Fibroblast of gingiva (primary cell): Measurements from ENCODE around the gene ACTRT2.

Source experiments
- DNase-seq: peaks from one replicate; pipeline ENCODE4 v3.0.0-alpha.2; 2011; ENCODE audit warnings: low read depth

The ACTRT2 gene

GRCh38 chr1:3018576-3018975, 2.7 kb upstream of the ACTRT2 start:
- DNase-seq, result no peak

- DNase-seq, result no peak
Measured at GRCh38 chr1:3019007-3019515, 2.2 kb upstream of the ACTRT2 start.

- no peak for DNase-seq
Measured at GRCh38 chr1:3019516-3020051, 1.7 kb upstream of the ACTRT2 start.

DNA sequence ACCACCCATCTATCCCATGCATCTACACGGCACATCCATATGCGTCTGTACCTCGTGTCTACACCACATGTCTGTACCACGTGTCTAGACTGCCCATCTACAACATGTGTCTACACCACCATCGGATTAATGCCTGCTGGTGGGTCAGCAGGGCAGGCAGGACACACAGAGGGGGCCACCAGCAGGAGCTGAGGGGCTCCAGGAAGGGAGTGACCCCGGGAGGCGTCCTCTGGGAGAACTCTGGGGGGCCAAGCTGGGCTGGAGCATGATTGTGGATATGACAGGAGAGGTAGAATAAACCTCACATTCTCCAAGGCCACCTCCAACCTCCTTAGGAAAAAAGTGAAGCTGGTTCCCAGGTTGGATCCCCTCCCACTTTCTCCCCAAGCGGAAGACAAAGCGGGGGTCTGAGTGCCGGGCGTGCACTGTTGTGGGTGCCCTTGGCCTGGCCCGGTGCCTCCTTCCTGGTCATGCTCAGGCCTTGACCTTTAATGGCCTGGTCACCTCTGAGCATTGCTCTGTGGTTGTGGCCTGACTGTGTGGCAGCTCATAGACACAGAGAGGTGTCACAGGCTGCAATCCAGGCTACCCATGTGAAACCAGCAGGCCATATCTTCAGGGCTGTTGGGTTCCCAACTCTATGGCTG, 881 bp upstream of the ACTRT2 start:
- DNase-seq, result no peak

GRCh38 chr1:3021801-3022401, 634 bp downstream of the ACTRT2 start:
- no peak for DNase-seq

- no peak for DNase-seq
Measured at GRCh38 chr1:3022511-3022973, 1.3 kb downstream of the ACTRT2 start.

GRCh38 chr1:3022976-3023375, 1.7 kb downstream of the ACTRT2 start:
- no peak for DNase-seq

- DNase-seq, result no peak
Measured at GRCh38 chr1:3024019-3024418, 2.8 kb downstream of the ACTRT2 start.

DNA sequence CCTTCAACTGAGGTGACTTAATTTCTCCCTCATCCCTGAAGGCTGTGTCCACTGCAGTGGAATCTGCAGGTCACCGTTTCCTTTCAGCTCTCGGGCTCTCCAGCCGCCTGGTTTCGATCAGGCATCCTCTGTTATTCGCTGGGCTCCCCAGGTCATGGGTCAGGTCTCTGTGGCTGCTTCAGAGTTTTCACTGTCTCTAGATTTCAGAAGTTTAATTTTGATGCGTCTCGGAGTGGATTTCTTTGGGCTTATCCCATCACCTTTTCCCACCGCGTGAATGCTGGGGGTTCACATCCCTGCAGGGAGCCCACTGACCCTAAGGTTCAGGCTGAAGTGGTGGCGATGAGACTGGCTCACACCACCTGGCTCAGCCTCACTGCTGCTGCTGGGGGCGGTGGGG, 3.3 kb downstream of the ACTRT2 start:
- no peak for DNase-seq

GRCh38 chr1:3026124-3026523, 4.9 kb downstream of the ACTRT2 start:
- no peak for DNase-seq

- no peak for DNase-seq
Measured at GRCh38 chr1:3026581-3027391, 5.5 kb downstream of the ACTRT2 start.

DNA sequence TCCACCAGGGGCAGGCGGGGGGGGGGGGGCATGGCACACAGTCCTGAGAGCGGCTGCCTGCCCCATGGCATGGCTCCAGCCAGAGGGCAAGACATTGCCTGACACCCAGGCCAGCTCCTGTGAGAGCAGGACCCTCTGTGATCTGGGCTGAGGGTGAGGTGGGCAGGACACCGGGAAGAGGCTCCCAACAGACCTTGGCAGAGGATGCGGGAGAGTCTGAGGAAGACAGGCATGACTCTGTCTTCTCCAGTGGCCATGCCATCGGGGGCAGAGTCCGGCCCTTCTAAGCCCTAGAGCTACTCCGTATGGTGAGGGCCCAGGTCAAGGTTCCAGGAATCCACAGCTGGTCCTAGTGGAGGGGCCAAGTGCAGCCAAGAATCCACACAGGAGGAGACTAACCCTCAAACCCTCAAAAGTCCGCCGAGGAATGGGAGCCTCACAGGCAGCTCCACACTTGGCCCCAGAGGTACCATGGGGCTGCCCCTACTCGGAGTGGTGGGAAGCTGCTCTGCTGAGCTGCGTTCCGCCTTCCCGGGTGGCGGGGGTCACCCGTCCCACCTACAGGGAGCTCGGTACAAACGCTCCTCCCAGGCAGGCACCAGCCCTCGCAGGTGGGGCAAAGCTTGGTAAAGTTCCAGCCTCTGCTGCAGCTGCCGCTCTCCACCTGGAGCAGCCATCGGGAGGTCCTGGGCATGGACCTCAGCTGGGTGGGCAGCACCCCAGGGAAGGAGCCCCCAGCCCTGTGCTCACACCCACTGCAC, 6.5 kb downstream of the ACTRT2 start:
- no peak for DNase-seq

DNA sequence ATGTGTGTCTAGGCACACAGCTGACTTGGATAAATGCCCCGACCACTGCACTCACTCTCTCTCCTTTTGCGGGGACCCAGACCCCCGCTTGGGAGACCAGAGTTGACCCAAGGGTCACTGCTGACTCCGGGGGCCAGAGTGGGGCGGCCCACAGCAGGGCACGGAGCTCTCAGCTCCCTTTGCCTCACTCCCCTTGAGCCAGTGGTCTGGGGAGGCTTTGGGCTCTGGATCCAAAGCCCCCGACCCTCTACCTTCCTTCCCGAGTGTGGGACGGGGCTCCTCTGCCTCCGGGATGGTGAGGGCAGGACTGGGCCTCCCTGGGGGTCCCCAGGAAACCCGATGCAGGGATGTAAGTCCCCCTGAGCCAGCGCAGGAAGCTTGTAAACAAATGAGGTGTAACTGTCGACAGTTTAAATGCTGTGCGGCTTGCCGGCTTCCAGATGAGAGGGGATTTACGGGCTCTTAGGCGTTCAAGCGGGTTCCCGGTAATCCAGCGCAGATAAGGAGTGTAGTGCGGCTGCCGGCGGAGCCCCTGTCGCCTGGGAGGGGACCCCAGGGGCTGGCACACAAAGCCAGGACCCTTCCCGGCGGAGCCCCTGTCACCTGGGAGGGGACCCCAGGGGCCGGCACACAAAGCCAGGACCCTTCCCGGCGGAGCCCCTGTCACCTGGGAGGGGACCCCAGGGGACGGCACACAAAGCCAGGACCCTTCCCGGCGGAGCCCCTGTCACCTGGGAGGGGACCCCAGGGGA, 7.4 kb downstream of the ACTRT2 start:
- no peak for DNase-seq

DNA sequence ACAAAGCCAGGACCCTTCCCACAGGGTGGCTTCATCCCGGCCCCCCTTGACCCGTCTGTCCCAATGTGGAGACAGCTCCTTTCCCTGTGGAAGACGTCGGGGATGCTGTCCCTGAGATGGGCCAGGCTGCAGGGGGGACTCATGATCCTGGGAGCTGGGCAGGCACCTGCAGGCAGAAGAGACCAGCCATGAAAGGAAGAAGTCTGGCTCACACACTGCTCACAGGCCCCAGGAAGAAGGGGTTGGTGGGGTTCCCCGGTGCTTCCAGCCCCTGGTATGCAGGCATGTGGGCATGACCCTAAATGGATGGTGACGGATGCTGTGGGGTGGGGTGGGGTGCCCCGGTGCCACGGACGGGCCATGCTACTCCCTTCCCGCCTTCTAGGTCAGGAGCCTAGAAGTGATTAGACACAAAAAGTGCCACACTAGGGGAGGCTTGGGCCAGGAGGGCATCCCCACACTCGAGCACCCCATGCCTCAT, 8.3 kb downstream of the ACTRT2 start:
- no peak for DNase-seq

DNA sequence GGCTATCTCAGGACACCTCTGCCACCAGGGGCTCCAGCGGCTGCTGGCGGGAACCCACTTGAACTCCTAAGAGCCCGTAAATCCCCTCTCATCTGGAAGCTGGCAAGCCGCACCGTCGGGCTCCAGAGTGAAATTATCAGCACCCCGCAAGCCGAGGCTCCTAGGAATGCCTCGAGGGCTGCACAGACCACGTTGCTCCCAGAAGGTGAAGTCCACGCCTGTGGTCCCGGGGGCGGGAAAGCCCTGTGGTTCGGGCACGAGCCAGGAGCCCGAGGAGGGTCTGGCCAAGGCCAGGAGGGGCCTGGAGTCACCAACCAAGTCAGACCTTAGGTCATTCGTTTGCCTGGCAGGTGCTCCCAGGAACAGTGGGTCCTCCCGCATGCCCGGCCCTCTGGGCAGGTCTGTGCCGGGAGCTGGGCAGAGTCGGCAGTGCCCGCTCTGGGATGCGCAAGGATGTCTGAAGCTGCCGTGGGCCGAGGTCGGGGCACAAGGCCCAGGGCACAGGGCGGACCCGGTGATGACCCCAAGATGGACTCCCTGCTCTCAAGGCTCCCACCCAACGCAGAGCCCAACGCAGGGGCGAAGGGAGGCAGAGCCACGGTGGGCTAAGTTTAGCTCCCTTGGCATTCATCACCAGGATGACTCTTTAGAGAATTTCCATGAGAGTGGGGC, 8.9 kb downstream of the ACTRT2 start:
- DNase-seq, result no peak

GRCh38 chr1:3030663-3031381, 9.6 kb downstream of the ACTRT2 start:
- no peak for DNase-seq

- no peak for DNase-seq
Measured at GRCh38 chr1:3031401-3032221, 10.3 kb downstream of the ACTRT2 start.

- DNase-seq, result no peak
Measured at GRCh38 chr1:3032371-3033039, 11.2 kb downstream of the ACTRT2 start.
